IMR-90 (cell line): ENCODE measurements around the gene TM4SF4. TPM values are rescaled to one million over a fixed set of nuclear protein-coding genes. Genes with fewer than 3 reads are reported as not detected.

ENCODE experiments used
- ATAC-seq: fragments of 200-7000 bp; cut with Tn5 transposase; 2 replicates; pipeline ENCODE4 v1.9.1; 2020; ENCODE audit warnings: low read depth, mild to moderate bottlenecking, moderate library complexity
- BruUV-seq: library from RNA; stranded (reverse); fragments of 400-500 nt; replicated peaks from 2 replicates; lab custom pipeline; 2021; lab: Mats Ljungman, UMichigan
- CTCF ChIA-PET: fragments of 300-600 bp; formaldehyde crosslinking; extraction: SDS; loops from one replicate; lab custom pipeline; 2021; ENCODE audit warnings: antibody characterized with exemption; lab: Yijun Ruan, JAX
- POLR2A ChIA-PET: fragments of 300-600 bp; sonication (Branson Sonifier 250); formaldehyde crosslinking; loops from one replicate; lab custom pipeline; 2022; ENCODE audit warnings: antibody characterized with exemption; ENCODE audit not compliant: unreplicated experiment; lab: Charles Lee
- DNase-seq: peaks from one replicate; pipeline ENCODE4 v3.0.0; 2013
- H2AFZ ChIP-seq: replicated peaks from 2 replicates; pipeline ENCODE3; 2013; ENCODE audit warnings: low read length, mild to moderate bottlenecking; ENCODE audit not compliant: poor library complexity
- H2AK5ac ChIP-seq: 2 replicates; pipeline ENCODE4 v1.6.1; 2013; ENCODE audit warnings: low read depth, low read length, inconsistent platforms
- H2AK9ac ChIP-seq: replicated peaks from 2 replicates; pipeline ENCODE3; 2013; ENCODE audit warnings: mild to moderate bottlenecking, low read depth, low read length, moderate library complexity; ENCODE audit not compliant: poor library complexity
- H2BK120ac ChIP-seq: 2 replicates; pipeline ENCODE4 v1.6.1; 2013; ENCODE audit warnings: low read depth, low read length, inconsistent platforms
- H2BK15ac ChIP-seq: 3 replicates; pipeline ENCODE4 v1.6.1; 2013; ENCODE audit warnings: low read depth, low read length, inconsistent platforms
- H2BK20ac ChIP-seq: 2 replicates; pipeline ENCODE4 v1.6.1; 2013; ENCODE audit warnings: low read depth, mild to moderate bottlenecking, inconsistent platforms, low read length, moderate library complexity
- H2BK5ac ChIP-seq: 2 replicates; pipeline ENCODE4 v1.6.1; 2013; ENCODE audit warnings: mild to moderate bottlenecking, low read depth, low read length, inconsistent platforms; ENCODE audit not compliant: poor library complexity, severe bottlenecking
- H3K14ac ChIP-seq: replicated peaks from 2 replicates; pipeline ENCODE4 v1.6.1; 2013; ENCODE audit warnings: low read depth, low read length, inconsistent platforms
- H3K18ac ChIP-seq: 2 replicates; pipeline ENCODE4 v1.6.1; 2013; ENCODE audit warnings: low read depth, low read length, control low read depth
- H3K23ac ChIP-seq: 2 replicates; pipeline ENCODE4 v1.6.1; 2013; ENCODE audit warnings: low read depth, low read length, inconsistent platforms
- H3K27ac ChIP-seq: 2 replicates; pipeline ENCODE4 v1.5.1; 2013; ENCODE audit warnings: mild to moderate bottlenecking, control low read depth, low read length; ENCODE audit not compliant: insufficient read depth
- H3K27me3 ChIP-seq: 2 replicates; pipeline ENCODE4 v1.6.1; 2013; ENCODE audit warnings: low read length; ENCODE audit not compliant: control insufficient read depth, insufficient read depth
- H3K36me3 ChIP-seq: 2 replicates; pipeline ENCODE4 v1.6.1; 2013; ENCODE audit warnings: low read length, mixed read lengths; ENCODE audit not compliant: control insufficient read depth, insufficient read depth
- H3K4ac ChIP-seq: 2 replicates; pipeline ENCODE4 v1.6.1; 2013; ENCODE audit warnings: low read depth, low read length, inconsistent platforms
- H3K4me1 ChIP-seq: 2 replicates; pipeline ENCODE4 v1.6.1; 2013; ENCODE audit warnings: low read length, mixed read lengths; ENCODE audit not compliant: control insufficient read depth, insufficient read depth
- H3K4me2 ChIP-seq: 2 replicates; pipeline ENCODE4 v1.6.1; 2013; ENCODE audit warnings: low read depth, mild to moderate bottlenecking, control low read depth, low read length, moderate library complexity
- H3K4me3 ChIP-seq: 2 replicates; pipeline ENCODE4 v1.5.1; 2013; ENCODE audit warnings: low read depth, mild to moderate bottlenecking, control low read depth, low read length, moderate library complexity; ENCODE audit not compliant: insufficient read depth
- H3K56ac ChIP-seq: 2 replicates; pipeline ENCODE4 v1.6.1; 2013; ENCODE audit warnings: low read length, inconsistent platforms; ENCODE audit not compliant: insufficient read depth; ENCODE audit errors: extremely low read depth
- H3K79me1 ChIP-seq, 2 experiments: 2 replicates each; pipeline ENCODE4 v1.6.1; 2013; ENCODE audit warnings: low read length in 2 of 2, inconsistent platforms in 1 of 2, low read depth in 1 of 2
- H3K9ac ChIP-seq: 2 replicates; pipeline ENCODE4 v1.6.1; 2013; ENCODE audit warnings: low read depth, low read length, control low read depth
- H3K9me1 ChIP-seq: 2 replicates; pipeline ENCODE4 v1.6.1; 2013; ENCODE audit warnings: low read length, inconsistent platforms; ENCODE audit not compliant: insufficient read depth
- H3K9me3 ChIP-seq: 2 replicates; pipeline ENCODE4 v1.6.1; 2013; ENCODE audit warnings: low read length; ENCODE audit not compliant: control insufficient read depth, insufficient read depth
- H4K20me1 ChIP-seq: 2 replicates; pipeline ENCODE4 v1.6.1; 2013; ENCODE audit warnings: low read length, inconsistent platforms; ENCODE audit not compliant: insufficient read depth
- H4K5ac ChIP-seq: 2 replicates; pipeline ENCODE4 v1.6.1; 2013; ENCODE audit warnings: mild to moderate bottlenecking, low read depth, low read length, control low read depth
- H4K8ac ChIP-seq, 2 experiments: 2 replicates each; pipeline ENCODE4 v1.6.1; 2013; ENCODE audit warnings: low read depth in 2 of 2, low read length in 2 of 2, control low read depth in 1 of 2, inconsistent platforms in 1 of 2
- H4K91ac ChIP-seq: 2 replicates; pipeline ENCODE4 v1.6.1; 2013; ENCODE audit warnings: low read depth, low read length, inconsistent platforms; ENCODE audit not compliant: insufficient read depth
- CEBPB ChIP-seq: IDR thresholded peaks from 2 replicates; pipeline ENCODE4 v1.6.1; 2012; ENCODE audit warnings: low read depth, low read length, improper control_type of control experiment
- CHD1 ChIP-seq: IDR thresholded peaks from 2 replicates; pipeline ENCODE4 v1.6.1; 2012; ENCODE audit warnings: low read depth, low read length, improper control_type of control experiment
- FOS ChIP-seq: fragments of 150-350 bp; IDR thresholded peaks from 2 replicates; pipeline ENCODE4 v1.6.1; 2016; ENCODE audit warnings: low read depth, low read length
- MAFK ChIP-seq: IDR thresholded peaks from 2 replicates; pipeline ENCODE4 v1.6.1; 2012; ENCODE audit warnings: low read depth, low read length, improper control_type of control experiment
- POLR2A ChIP-seq: IDR thresholded peaks from 2 replicates; pipeline ENCODE4 v1.6.1; 2012; ENCODE audit warnings: mild to moderate bottlenecking, low read depth, low read length
- RAD21 ChIP-seq: IDR thresholded peaks from 2 replicates; pipeline ENCODE4 v1.6.1; 2012; ENCODE audit warnings: low read length, improper control_type of control experiment
- SMC3 ChIP-seq: fragments of 150-350 bp; IDR thresholded peaks from 2 replicates; pipeline ENCODE4 v1.6.1; 2016; ENCODE audit warnings: low read depth, mild to moderate bottlenecking, antibody characterized with exemption, low read length, moderate library complexity
- WGBS, 2 experiments: methylation state at CpG; one replicate each; pipeline versions ENCODE4 v1.1.5 to v1.1.7; 2013; ENCODE audit warnings: missing lambda C conversion rate in 2 of 2; ENCODE audit not compliant: insufficient read length in 1 of 2; ENCODE audit errors: extremely low coverage in 2 of 2; 5-methylcytosine and 5-hydroxymethylcytosine counted together
- dilution Hi-C: fragments of 300-500 bp; cut with HindIII; formaldehyde crosslinking; loops from one replicate; pipeline ENCODE4 v1.14.3; 2018; ENCODE audit warnings: low sequenced_read_pairs; ENCODE audit not compliant: unreplicated experiment
- in situ Hi-C: fragments of 300-500 bp; cut with MboI; formaldehyde crosslinking; loops from 3 replicates; pipeline ENCODE4 v1.14.3; 2019; ENCODE audit warnings: low sequenced_read_pairs, inconsistent platforms, mixed read lengths
- intact Hi-C: fragments of 100-400 bp; cut with micrococcal nuclease; formaldehyde crosslinking; loops from 2 replicates; pipeline ENCODE4 v1.10.0; 2022
- polyA plus RNA-seq, 3 experiments: library from polyadenylated mRNA; depleted of rRNA; stranded (reverse); fragments of >200 nt; gene quantifications; 2 replicates each; pipeline ENCODE4 v1.2.3, GENCODE V29; 2012; ENCODE audit warnings: low replicate concordance in 1 of 3
- total RNA-seq: library from RNA; depleted of rRNA; stranded (reverse); fragments of >200 nt; gene quantifications from 2 replicates; pipeline ENCODE4 v1.2.3, GENCODE V29; 2012

TM4SF4 gene
- total and polyA plus RNA-seq, 2 of the 4 experiments (the other 2 are of a cell fraction), result 0.60 to 1.6 TPM

DNA sequence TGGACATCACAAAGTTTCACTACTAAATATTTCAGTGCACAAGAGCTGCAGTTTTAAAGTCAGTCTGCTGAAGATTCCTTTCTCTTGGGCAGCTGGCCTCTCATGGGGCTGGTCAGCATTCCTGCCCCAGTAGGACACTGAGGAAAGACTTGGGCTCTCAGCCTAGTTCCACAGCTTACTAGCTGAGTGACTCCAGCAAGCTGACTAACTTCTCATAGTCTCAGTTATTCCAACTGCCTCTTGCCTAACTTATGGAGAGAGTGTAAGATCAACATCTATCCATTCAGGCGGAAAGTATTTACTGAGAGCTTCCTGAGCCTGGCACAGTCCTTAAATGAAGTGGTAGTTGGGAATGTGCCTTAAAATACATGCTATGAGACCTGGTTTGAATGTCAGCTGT is 27.0 kb downstream of the TM4SF4 start:
- Histone ChIP-seq H2AK5ac (no peak overlapping the region), H3K56ac (no peak overlapping the region), H2AFZ (peak overlapping the region; percentile 60), H3K27ac (no peak overlapping the region), H3K9ac (no peak overlapping the region), H3K36me3 (no peaks in the 10 kb centered on the region), H4K20me1 (no peaks in the 10 kb centered on the region), H3K4me1 (peaks cover 5% of the 10 kb centered on the region; the same call in 1 of the 2 replicates), H3K79me1 (no peaks in the 10 kb centered on the region), H3K23ac (peak overlapping the region; percentile 44; the same call in 1 of the 2 replicates), H3K9me1 (peaks cover 3% of the 10 kb centered on the region; the same call in 1 of the 2 replicates), H2BK20ac (peak overlapping the region; percentile 41), H3K27me3 (no peaks in the 10 kb centered on the region), H2BK15ac (peak overlapping the region; percentile 3; the same call in 1 of the 3 replicates), H3K4me3 (no peak overlapping the region), H4K91ac (no peak overlapping the region), H2BK120ac (peak overlapping the region; percentile 75), H2BK5ac (peak overlapping the region; percentile 84), H3K9me3 (no peaks in the 10 kb centered on the region), H4K8ac (peak overlapping the region in 1 of 2 experiments; percentile 2; a peak in 1 of 4 replicates), H3K4me2 (peak overlapping the region; percentile 7; the same call in 1 of the 2 replicates), H3K4ac (peak overlapping the region; percentile 56), H2AK9ac (no peak overlapping the region), H4K5ac (no peak overlapping the region), H3K18ac (peak overlapping the region; percentile 8; the same call in 1 of the 2 replicates), H3K14ac (peak overlapping the region; percentile 56; the same call in 1 of the 2 replicates)
- dilution Hi-C loops, result loop anchor here (25.0 kb wide), 1 partner anchor 236 kb away; no protein-coding TSS in a partner anchor
- ATAC-seq, result peak; percentile 95
- CTCF ChIA-PET, result interaction anchor here (0.9 to 1.6 kb wide), 5 partner anchors 11 to 378 kb away, joined by 3 to 7 read pairs (median 3); no protein-coding TSS in a partner anchor
- POLR2A ChIA-PET, result no interaction called here
- BruUV-seq, result no TSS peak
- peak; percentile 91 for DNase-seq
- in situ Hi-C loops, result no loop called here
- no CpG with 5 or more reads among the region's 1 CpG for WGBS, 2 experiments
- TF ChIP-seq FOS, result peak; percentile 19; the same call in 1 of the 2 replicates
- TF ChIP-seq SMC3, result no peak
- 0 out of 2 replicates have a peak, but pooled peaks have one; percentile 11 for TF ChIP-seq MAFK
- TF ChIP-seq CEBPB, result peak; percentile 95
- peak; percentile 15; the same call in 1 of the 2 replicates for TF ChIP-seq RAD21
- no peak for TF ChIP-seq POLR2A
- TF ChIP-seq CHD1, result no peak
- intact Hi-C loops, result no loop called here
